DND-41 (cell line): ENCODE measurements around the gene OR1E2.
A peak's percentile ranks its signal among the peaks of the same experiment; 100 is the strongest.

ENCODE experiments used
- ATAC-seq: fragments of 200-7000 bp; cut with Tn5 transposase; 3 replicates; pipeline ENCODE4 v1.9.1; 2021; ENCODE audit warnings: low read depth; ENCODE audit not compliant: insufficient read depth
- DNase-seq: peaks from one replicate; pipeline ENCODE4 v3.0.0-alpha.2; 2020
- H2AFZ ChIP-seq: 2 replicates; pipeline ENCODE4 v1.6.0; 2012; ENCODE audit warnings: low read depth, low read length
- H3K27ac ChIP-seq: 2 replicates; pipeline ENCODE4 v1.5.1; 2012; ENCODE audit warnings: low read length, inconsistent platforms
- H3K27me3 ChIP-seq: fragments of 200-600 bp; sonication (generic); 2 replicates; pipeline ENCODE4 v1.6.0; 2012; ENCODE audit warnings: low read length, mild to moderate bottlenecking, inconsistent platforms; ENCODE audit not compliant: insufficient read depth, poor library complexity
- H3K36me3 ChIP-seq: 2 replicates; pipeline ENCODE4 v1.5.1; 2012; ENCODE audit warnings: low read length, inconsistent platforms; ENCODE audit not compliant: insufficient read depth
- H3K4me1 ChIP-seq: 2 replicates; pipeline ENCODE4 v1.5.1; 2012; ENCODE audit warnings: mild to moderate bottlenecking, low read length; ENCODE audit not compliant: insufficient read depth
- H3K4me2 ChIP-seq: 2 replicates; pipeline ENCODE4 v1.6.0; 2012; ENCODE audit warnings: mild to moderate bottlenecking, moderate library complexity, low read length, inconsistent platforms; ENCODE audit not compliant: insufficient read depth
- H3K4me3 ChIP-seq, 2 experiments: fragments of 200-600 bp in 1 of 2; shearing (Covaris generic) in 1 of 2; 2 replicates each; pipeline ENCODE4 v1.5.1; 2012 to 2016; ENCODE audit warnings: inconsistent platforms in 2 of 2, low read length in 2 of 2, mild to moderate bottlenecking in 2 of 2, low read depth in 1 of 2, moderate library complexity in 1 of 2
- H3K79me2 ChIP-seq: 2 replicates; pipeline ENCODE4 v1.6.0; 2012; ENCODE audit warnings: low read length, inconsistent platforms; ENCODE audit not compliant: insufficient read depth
- H3K9ac ChIP-seq: 2 replicates; pipeline ENCODE4 v1.6.0; 2012; ENCODE audit warnings: low read depth, mild to moderate bottlenecking, inconsistent platforms, low read length, moderate library complexity
- H3K9me3 ChIP-seq: 2 replicates; pipeline ENCODE4 v1.5.1; 2012; ENCODE audit warnings: low read length, moderate library complexity, mild to moderate bottlenecking, inconsistent platforms; ENCODE audit not compliant: insufficient read depth, severe bottlenecking
- H4K20me1 ChIP-seq: 2 replicates; pipeline ENCODE4 v1.6.0; 2012; ENCODE audit warnings: low read length; ENCODE audit not compliant: insufficient read depth
- EZH2 ChIP-seq: IDR thresholded peaks from 3 replicates; pipeline ENCODE4 v1.6.1; 2012; ENCODE audit warnings: borderline replicate concordance, low read depth, mild to moderate bottlenecking, moderate library complexity, low read length, inconsistent platforms; ENCODE audit not compliant: severe bottlenecking
- TF ChIP-seq, protein P1 (sequence below): IDR thresholded peaks from 2 replicates; pipeline ENCODE4 v1.5.1; 2012; ENCODE audit warnings: borderline replicate concordance, low read length, moderate library complexity, mild to moderate bottlenecking; ENCODE audit not compliant: poor library complexity, severe bottlenecking; ENCODE audit errors: extremely low read depth

Gene OR1E2

DNA sequence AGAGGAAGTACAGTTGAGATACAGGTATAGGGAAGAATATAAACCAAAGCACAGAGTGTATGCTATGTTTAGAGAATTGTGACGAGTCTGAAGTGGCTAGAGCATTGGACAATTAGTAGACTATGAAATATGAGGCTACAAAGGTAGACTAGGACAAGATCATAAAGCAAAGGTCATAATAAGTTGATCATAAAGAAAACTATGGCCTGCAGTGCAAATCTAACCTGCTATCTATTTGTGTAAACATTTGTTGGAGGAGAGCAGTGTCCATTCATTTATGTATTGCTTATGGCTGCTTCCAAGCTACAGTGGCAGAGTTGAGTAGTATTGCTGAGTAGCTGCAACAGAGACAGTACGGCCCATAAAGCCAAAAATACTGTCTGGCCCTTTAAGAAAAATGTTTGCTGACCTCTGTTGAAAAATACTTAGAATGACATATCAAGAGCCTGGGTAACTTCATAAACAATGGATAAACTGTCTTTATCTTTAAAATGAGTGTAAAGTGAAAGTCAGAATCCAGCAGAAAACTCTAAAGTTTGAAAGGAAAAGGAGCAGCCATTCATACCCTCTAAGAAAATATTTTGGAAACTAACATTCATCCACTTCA is 14.5 kb upstream of the OR1E2 start:
- DNase-seq (no peak), ATAC-seq (no peak)
- no peaks in the 10 kb centered on the region for H3K9me3 ChIP-seq
- no peak for TF ChIP-seq EZH2
- TF ChIP-seq, protein P1, sequence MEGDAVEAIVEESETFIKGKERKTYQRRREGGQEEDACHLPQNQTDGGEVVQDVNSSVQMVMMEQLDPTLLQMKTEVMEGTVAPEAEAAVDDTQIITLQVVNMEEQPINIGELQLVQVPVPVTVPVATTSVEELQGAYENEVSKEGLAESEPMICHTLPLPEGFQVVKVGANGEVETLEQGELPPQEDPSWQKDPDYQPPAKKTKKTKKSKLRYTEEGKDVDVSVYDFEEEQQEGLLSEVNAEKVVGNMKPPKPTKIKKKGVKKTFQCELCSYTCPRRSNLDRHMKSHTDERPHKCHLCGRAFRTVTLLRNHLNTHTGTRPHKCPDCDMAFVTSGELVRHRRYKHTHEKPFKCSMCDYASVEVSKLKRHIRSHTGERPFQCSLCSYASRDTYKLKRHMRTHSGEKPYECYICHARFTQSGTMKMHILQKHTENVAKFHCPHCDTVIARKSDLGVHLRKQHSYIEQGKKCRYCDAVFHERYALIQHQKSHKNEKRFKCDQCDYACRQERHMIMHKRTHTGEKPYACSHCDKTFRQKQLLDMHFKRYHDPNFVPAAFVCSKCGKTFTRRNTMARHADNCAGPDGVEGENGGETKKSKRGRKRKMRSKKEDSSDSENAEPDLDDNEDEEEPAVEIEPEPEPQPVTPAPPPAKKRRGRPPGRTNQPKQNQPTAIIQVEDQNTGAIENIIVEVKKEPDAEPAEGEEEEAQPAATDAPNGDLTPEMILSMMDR: no peak
- H2AFZ ChIP-seq: no peak overlapping the region
- H3K27ac ChIP-seq: no peak overlapping the region
- H4K20me1 ChIP-seq: no peaks in the 10 kb centered on the region
- H3K36me3 ChIP-seq: no peaks in the 10 kb centered on the region
- peaks cover 14% of the 10 kb centered on the region for H3K27me3 ChIP-seq
- no peak overlapping the region for H3K9ac ChIP-seq
- no peak overlapping the region for H3K4me2 ChIP-seq
- no peaks in the 10 kb centered on the region for H3K79me2 ChIP-seq
- no peaks in the 10 kb centered on the region for H3K4me1 ChIP-seq
- no peak overlapping the region for H3K4me3 ChIP-seq

DNA sequence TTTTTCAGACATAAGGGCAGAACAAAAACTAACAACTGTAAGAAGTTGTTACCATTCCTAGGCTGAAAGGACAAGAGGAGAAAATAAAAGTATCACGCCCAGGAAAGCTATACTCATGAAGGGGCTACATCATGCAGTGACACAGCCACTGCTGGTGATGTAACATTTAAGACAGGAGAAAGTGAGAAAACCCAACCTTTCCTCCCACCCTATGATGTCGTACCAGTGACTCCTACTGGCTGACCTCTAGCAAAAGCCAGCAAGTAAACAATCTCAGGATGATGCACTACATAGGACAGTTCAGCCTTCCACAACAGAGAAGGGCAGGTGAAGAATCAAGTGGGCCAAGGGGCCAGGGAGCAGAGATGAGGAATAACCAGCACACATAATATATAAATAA is 14.0 kb upstream of the OR1E2 start:
- Histone ChIP-seq H3K9ac (no peak overlapping the region), H2AFZ (no peak overlapping the region), H3K4me2 (no peak overlapping the region), H3K4me1 (no peaks in the 10 kb centered on the region), H3K27ac (no peak overlapping the region), H3K36me3 (no peaks in the 10 kb centered on the region), H3K79me2 (no peaks in the 10 kb centered on the region), H3K27me3 (peaks cover 14% of the 10 kb centered on the region), H3K4me3 (no peak overlapping the region), H4K20me1 (no peaks in the 10 kb centered on the region), H3K9me3 (no peaks in the 10 kb centered on the region)
- DNase-seq (no peak), ATAC-seq (no peak)
- TF ChIP-seq, protein P1: peak; percentile 44
- no peak for TF ChIP-seq EZH2

DNA sequence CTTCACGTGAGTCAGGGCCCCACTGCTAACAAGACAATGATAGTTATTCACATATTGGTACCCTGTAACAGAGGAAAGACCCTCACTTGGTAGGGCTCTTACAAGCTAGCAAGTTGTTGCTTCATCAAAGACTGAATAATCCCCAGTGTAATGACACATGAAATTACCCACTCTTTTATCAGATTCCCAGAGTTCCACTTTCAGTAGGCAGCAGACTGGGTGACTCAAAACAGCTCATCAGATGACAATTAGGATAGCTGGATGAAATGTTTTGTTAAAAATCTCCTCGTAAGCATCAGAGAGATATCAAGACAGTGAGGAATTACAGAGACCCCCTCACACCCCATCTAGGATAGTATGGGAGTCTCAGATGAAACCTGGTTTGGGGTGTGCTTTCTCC is 6.8 kb upstream of the OR1E2 start:
- H3K4me3 ChIP-seq: no peak overlapping the region
- no peak for DNase-seq
- no peak overlapping the region for H3K9ac ChIP-seq
- no peaks in the 10 kb centered on the region for H3K36me3 ChIP-seq
- no peaks in the 10 kb centered on the region for H3K4me1 ChIP-seq
- H3K4me2 ChIP-seq: no peak overlapping the region
- no peaks in the 10 kb centered on the region for H3K79me2 ChIP-seq
- H3K27me3 ChIP-seq: peaks cover 24% of the 10 kb centered on the region
- H4K20me1 ChIP-seq: no peaks in the 10 kb centered on the region
- no peak for TF ChIP-seq EZH2
- TF ChIP-seq, protein P1: no peak
- no peaks in the 10 kb centered on the region for H3K9me3 ChIP-seq
- no peak overlapping the region for H3K27ac ChIP-seq
- no peak overlapping the region for H2AFZ ChIP-seq
- no peak for ATAC-seq
